Epithelial cell of esophagus (primary cell): ENCODE results near the gene GALNT6.

Source experiments
- DNase-seq: peaks from one replicate; pipeline ENCODE4 v3.0.0; 2010; ENCODE audit warnings: low read depth
- H3K4me3 ChIP-seq: 2 replicates; pipeline ENCODE4 v1.5.1; 2011; ENCODE audit warnings: mild to moderate bottlenecking, low read length, control low read depth
- TF ChIP-seq, protein P1 (sequence below): IDR thresholded peaks from 2 replicates; pipeline ENCODE4 v1.5.1; 2011; ENCODE audit warnings: low read depth, mild to moderate bottlenecking, low read length, control low read depth, inconsistent platforms; ENCODE audit not compliant: insufficient read depth; ENCODE audit errors: missing control alignments

The GALNT6 gene

DNA sequence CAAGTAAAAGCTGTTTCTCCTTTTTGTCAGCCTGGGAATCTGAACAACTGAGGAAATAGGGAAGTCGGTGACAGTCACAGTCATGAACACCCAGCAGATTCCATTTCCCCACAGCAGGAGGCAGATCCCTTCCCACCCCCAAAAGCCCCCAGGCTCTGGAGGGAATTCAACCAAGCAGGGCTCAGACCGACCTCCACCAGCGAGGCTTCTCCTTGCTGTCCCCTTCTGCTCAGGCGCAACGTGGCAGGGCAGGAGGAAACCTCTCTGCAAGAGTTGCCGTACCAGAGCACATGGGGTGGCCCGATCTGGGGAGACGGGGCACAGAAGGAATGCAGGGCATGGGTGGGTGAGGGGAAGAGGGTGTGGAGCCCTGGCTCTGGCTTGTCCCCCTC lies 319 bp downstream of the GALNT6 start:
- no peak for DNase-seq
- peak overlapping the region; percentile 50 for H3K4me3 ChIP-seq
- TF ChIP-seq, protein P1, sequence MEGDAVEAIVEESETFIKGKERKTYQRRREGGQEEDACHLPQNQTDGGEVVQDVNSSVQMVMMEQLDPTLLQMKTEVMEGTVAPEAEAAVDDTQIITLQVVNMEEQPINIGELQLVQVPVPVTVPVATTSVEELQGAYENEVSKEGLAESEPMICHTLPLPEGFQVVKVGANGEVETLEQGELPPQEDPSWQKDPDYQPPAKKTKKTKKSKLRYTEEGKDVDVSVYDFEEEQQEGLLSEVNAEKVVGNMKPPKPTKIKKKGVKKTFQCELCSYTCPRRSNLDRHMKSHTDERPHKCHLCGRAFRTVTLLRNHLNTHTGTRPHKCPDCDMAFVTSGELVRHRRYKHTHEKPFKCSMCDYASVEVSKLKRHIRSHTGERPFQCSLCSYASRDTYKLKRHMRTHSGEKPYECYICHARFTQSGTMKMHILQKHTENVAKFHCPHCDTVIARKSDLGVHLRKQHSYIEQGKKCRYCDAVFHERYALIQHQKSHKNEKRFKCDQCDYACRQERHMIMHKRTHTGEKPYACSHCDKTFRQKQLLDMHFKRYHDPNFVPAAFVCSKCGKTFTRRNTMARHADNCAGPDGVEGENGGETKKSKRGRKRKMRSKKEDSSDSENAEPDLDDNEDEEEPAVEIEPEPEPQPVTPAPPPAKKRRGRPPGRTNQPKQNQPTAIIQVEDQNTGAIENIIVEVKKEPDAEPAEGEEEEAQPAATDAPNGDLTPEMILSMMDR = no peak

DNA sequence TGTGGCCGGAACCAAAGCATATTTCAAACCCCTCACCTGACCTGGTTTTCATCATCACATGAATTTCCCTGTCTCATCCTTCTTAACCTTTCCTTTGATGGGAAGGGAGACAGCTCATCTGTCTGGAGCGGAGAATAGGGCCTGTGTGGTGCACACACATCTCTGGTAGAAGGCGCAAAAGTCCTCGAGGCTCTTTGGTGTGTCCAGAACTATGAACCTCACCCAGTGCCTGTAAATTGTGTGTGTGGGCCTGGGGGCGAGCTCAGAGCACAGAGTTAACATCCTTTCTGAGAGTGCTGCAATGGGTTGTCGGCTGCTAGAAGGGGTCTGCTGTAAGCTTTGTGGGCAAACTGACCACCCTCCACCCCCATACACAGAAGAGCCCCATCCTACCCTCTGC lies 749 bp downstream of the GALNT6 start:
- H3K4me3 ChIP-seq = peak overlapping the region; percentile 50
- TF ChIP-seq, protein P1 = no peak
- peak; percentile 62 for DNase-seq

DNA sequence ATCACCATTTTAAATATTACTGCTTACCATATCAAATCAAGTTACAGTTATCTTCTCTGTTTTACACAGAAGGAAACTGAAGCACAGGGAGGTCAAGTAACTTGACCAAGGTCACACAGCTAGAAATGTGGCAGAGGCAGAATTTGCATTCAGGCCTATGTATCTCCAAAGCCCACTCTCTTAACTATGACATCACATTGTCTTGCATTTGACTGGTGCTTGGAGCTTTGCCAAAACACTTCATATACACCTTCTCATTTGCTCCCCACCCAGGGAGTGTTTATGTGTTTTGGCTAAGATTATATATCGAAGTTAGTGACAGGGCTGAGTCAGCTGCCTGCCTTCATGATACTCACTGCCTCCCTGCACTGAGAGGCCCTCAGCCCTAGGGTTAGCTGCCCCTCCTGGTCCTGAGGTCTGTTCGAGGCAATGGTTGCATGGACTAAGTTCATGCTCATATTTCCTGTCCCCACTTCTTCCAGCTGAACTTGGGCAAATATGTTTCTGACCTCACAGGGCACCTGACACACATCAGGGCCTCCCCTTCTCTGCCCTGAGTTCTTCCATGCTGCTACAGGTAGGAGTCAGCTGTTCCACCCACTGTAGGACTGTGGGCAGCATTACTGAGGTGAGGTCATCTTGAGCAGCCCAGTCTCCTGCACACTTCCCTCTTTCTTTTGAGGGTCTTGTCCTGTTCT lies 1.8 kb downstream of the GALNT6 start:
- H3K4me3 ChIP-seq = no peak overlapping the region
- DNase-seq = peak; percentile 71
- TF ChIP-seq, protein P1 = no peak

DNA sequence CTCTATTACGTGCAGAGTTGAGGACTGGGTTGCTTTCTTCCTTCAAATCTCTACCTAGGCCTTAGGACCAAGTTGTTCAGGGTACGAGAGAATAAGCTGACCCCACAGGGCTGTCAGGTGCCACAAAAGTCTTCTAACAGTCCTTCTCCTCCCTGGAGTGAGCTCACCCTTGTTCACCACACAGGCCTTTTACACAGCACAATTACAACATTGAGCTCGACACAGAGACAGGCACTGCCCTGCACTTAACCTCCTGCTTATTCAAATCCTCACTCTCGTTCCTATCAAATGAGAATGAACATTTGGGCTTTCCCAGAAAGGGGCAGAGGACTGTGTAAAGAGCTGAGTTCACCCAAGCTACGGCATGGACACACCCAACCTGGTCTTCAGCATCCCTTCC lies 2.4 kb downstream of the GALNT6 start:
- TF ChIP-seq, protein P1 = no peak
- DNase-seq = no peak
- H3K4me3 ChIP-seq = no peak overlapping the region

DNA sequence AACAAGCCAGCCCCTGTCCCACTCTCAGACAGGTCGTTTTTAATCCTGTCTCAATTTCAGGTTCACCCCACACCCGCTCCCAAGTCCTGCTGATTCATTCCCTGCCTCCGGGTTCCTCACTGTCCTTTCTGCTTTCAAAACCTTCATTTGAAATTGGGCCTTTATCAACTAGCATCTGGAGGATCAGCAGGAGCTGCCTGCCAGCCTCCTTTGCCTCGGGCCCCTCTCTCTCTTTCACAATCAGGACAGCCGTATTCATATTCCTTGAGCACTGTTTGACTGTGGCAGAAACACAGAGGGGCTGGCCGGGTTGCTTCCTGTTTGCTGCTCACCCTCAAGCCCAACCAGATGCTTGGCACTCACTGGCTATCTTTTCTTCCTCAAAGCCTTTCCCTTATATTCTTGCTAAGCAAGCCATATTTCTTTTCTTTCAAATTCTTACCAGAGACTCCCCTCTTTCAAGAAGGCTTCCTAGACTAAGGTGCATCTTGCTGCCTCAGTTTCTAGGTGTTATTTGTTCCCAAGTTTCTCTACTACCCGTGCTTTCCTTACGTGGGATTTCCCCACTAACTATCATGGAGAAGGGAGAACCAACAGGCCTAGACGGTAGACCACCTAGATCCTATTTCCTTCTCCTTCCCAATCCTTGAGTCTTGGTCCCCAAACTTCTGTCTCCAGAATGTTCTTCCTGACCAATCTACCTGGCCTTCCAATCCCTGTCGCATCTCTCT lies 3.0 kb downstream of the GALNT6 start:
- no peak overlapping the region for H3K4me3 ChIP-seq
- TF ChIP-seq, protein P1 = no peak
- DNase-seq = peak; percentile 85

DNA sequence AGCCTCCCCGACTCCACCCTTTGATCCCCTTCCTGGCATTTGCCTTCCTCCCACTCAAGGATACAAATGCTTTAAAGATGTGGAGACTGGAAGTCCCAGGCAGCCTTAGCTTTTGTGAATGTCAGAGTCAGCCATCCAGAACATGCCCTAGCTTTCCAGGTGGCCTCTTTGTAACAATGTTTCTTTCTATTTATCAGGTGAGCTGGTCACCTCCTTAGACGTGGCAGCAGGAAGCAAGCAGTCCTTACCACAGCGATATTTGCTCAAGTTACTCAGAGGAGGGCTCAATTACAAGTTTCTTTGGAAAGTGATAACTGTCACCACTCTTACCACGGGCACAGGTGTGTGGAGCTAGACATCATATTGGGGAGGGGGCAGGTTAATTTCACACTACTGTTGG lies 4.9 kb downstream of the GALNT6 start:
- TF ChIP-seq, protein P1 = no peak
- no peak overlapping the region for H3K4me3 ChIP-seq
- no peak for DNase-seq
